SJSA1 (cell line): ENCODE results near the gene PCDHGA1. TPM values are rescaled to one million over a fixed set of nuclear protein-coding genes. Genes with fewer than 3 reads are reported as not detected.

Experiments
- DNase-seq, 2 experiments: peaks; one replicate each; pipeline ENCODE4 v3.0.0-alpha.2; 2015 to 2020; ENCODE audit warnings: low spot score in 2 of 2, low read depth in 1 of 2
- H3K27ac ChIP-seq: fragments of 250-450 bp; sonication (Bioruptor Pico); 2 replicates; pipeline ENCODE4 v1.5.1; 2020; ENCODE audit warnings: mild to moderate bottlenecking, moderate library complexity
- H3K27me3 ChIP-seq: fragments of 250-450 bp; sonication (Bioruptor Pico); replicated peaks from 2 replicates; pipeline ENCODE4 v1.5.1; 2020; ENCODE audit warnings: mild to moderate bottlenecking, moderate library complexity
- H3K36me3 ChIP-seq: fragments of 250-450 bp; sonication (Bioruptor Pico); 2 replicates; pipeline ENCODE4 v1.5.1; 2020; ENCODE audit warnings: mild to moderate bottlenecking
- H3K4me1 ChIP-seq: fragments of 250-450 bp; sonication (Bioruptor Pico); replicated peaks from 2 replicates; pipeline ENCODE4 v1.6.1; 2021; ENCODE audit warnings: mild to moderate bottlenecking
- H3K4me3 ChIP-seq: fragments of 250-450 bp; sonication (Bioruptor Pico); 2 replicates; pipeline ENCODE4 v1.5.1; 2020; ENCODE audit warnings: mild to moderate bottlenecking
- H3K9me3 ChIP-seq: fragments of 250-450 bp; sonication (Bioruptor Pico); replicated peaks from 2 replicates; pipeline ENCODE4 v1.5.1; 2020; ENCODE audit warnings: mild to moderate bottlenecking
- total RNA-seq: library from RNA; depleted of rRNA; stranded (reverse); fragments of >200 nt; shearing (Covaris generic); gene quantifications from 2 replicates; pipeline ENCODE4 v1.2.3, GENCODE V29; 2014

The PCDHGA1 gene
- total RNA-seq, 1 experiment from 2014 or later, result 2.2 TPM

DNA sequence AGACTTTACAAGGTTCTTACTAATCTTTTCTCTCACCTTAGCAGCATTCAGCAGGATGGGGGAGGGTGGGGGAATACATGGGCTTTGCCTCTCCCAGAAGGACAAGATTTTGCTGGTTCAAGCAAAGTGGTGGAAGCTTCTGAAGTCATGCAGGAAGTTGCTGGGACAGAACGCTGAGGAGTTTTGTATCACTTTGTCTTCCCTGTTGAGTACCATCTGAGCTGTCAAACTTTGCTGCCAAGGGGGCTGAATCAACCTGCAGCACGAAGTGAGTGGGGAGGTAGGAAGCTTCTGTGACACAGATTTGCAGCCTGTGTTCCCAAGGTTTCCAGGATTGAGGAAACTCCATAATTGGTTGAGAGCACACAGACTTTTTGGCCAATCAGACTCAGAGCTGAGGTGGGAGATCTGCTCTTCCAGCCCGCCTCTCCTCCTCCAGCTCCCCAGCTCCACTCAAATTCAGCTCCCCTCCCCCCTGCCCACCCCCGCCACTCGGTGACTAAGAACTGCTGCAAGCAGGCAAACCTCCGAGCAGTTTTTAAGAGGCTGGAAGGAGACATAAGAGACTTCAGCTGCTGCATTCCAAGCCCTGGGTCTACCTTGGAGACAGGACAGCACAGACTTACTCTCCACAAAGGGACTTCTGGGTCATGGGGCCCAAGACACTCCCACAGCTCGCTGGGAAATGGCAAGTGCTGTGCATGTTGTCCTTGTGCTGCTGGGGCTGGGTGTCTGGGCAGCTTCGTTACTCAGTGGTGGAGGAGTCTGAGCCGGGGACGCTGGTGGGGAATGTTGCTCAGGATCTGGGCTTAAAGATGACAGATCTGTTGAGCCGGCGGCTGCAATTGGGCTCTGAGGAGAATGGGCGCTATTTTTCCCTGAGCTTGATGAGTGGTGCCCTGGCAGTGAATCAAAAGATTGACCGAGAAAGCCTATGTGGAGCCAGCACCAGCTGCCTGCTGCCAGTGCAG lies 158.6 kb downstream of the PCDHGA1 start, which contains the start of gene PCDHGC5:
Gene PCDHGC5 (plus strand): TSS at position 491 of the 971 bp plus-strand sequence. CDS start 160 bp downstream, at position 651.
- peak in 1 of 2 experiments; percentile 47 for DNase-seq
- Histone ChIP-seq H3K27me3 (no peaks in the 10 kb centered on the region), H3K4me1 (peaks cover 4% of the 10 kb centered on the region), H3K27ac (no peak within 1 kb of the TSS), H3K4me3 (no peak within 1 kb of the TSS), H3K9me3 (0 out of 2 replicates have a peak, but pooled peaks cover 3% of the 10 kb centered on the region), H3K36me3 (peaks cover 35% of the 10 kb centered on the region)

DNA sequence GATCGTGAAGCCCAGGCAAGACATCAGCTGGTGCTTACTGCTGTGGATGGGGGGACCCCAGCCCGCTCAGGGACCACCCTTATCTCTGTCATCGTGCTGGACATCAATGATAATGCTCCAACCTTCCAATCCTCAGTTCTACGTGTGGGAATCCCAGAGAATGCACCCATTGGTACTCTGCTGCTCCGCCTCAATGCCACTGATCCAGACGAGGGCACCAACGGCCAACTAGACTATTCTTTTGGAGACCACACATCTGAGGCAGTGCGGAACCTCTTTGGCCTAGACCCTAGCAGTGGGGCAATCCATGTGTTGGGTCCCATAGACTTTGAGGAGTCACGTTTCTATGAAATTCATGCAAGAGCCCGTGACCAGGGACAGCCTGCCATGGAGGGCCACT lies 159.5 kb downstream of the PCDHGA1 start:
- no peak overlapping the region for H3K27ac ChIP-seq
- H3K4me3 ChIP-seq, result no peak overlapping the region
- no peak for DNase-seq

DNA sequence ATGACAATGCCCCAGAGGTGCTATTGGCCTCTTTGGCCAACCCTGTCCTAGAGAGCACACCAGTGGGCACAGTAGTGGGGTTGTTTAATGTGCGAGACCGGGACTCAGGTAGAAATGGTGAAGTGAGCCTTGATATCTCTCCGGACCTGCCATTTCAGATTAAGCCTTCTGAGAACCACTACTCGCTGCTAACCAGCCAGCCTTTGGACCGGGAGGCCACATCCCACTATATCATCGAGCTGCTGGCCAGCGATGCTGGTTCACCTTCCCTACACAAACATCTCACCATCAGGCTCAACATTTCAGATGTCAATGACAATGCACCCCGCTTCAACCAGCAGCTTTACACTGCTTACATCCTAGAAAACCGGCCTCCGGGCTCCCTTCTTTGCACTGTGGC lies 160.0 kb downstream of the PCDHGA1 start:
- Histone ChIP-seq H3K27me3 (no peaks in the 10 kb centered on the region), H3K4me3 (no peak overlapping the region), H3K4me1 (peaks cover 4% of the 10 kb centered on the region), H3K36me3 (peaks cover 35% of the 10 kb centered on the region), H3K9me3 (0 out of 2 replicates have a peak, but pooled peaks cover 2% of the 10 kb centered on the region), H3K27ac (no peak overlapping the region)
- no peak for DNase-seq

More for the DNA sequence above, 159.5 kb downstream of the PCDHGA1 start:
- H3K4me1 ChIP-seq, result peaks cover 4% of the 10 kb centered on the region
- H3K27me3 ChIP-seq, result no peaks in the 10 kb centered on the region
- peaks cover 35% of the 10 kb centered on the region for H3K36me3 ChIP-seq
- H3K9me3 ChIP-seq, result 0 out of 2 replicates have a peak, but pooled peaks cover 3% of the 10 kb centered on the region

GRCh38 chr5:141490771-141491170 lies 160.5 kb downstream of the PCDHGA1 start:
- Histone ChIP-seq H3K27ac (no peak overlapping the region), H3K27me3 (no peaks in the 10 kb centered on the region), H3K9me3 (no peaks in the 10 kb centered on the region), H3K4me3 (no peak overlapping the region), H3K36me3 (peaks cover 30% of the 10 kb centered on the region), H3K4me1 (peaks cover 4% of the 10 kb centered on the region)
- DNase-seq, result no peak

GRCh38 chr5:141491323-141492167 lies 161.2 kb downstream of the PCDHGA1 start:
- Histone ChIP-seq H3K36me3 (peaks cover 24% of the 10 kb centered on the region), H3K9me3 (no peaks in the 10 kb centered on the region), H3K27me3 (no peaks in the 10 kb centered on the region), H3K4me3 (no peak overlapping the region), H3K27ac (no peak overlapping the region), H3K4me1 (peaks cover 4% of the 10 kb centered on the region)
- peak in 1 of 2 experiments; percentile 50 for DNase-seq

GRCh38 chr5:141492168-141492885 lies 162.0 kb downstream of the PCDHGA1 start:
- Histone ChIP-seq H3K27me3 (no peaks in the 10 kb centered on the region), H3K27ac (no peak overlapping the region), H3K4me1 (peaks cover 4% of the 10 kb centered on the region), H3K9me3 (no peaks in the 10 kb centered on the region), H3K4me3 (no peak overlapping the region), H3K36me3 (peaks cover 18% of the 10 kb centered on the region)
- no peak for DNase-seq

DNA sequence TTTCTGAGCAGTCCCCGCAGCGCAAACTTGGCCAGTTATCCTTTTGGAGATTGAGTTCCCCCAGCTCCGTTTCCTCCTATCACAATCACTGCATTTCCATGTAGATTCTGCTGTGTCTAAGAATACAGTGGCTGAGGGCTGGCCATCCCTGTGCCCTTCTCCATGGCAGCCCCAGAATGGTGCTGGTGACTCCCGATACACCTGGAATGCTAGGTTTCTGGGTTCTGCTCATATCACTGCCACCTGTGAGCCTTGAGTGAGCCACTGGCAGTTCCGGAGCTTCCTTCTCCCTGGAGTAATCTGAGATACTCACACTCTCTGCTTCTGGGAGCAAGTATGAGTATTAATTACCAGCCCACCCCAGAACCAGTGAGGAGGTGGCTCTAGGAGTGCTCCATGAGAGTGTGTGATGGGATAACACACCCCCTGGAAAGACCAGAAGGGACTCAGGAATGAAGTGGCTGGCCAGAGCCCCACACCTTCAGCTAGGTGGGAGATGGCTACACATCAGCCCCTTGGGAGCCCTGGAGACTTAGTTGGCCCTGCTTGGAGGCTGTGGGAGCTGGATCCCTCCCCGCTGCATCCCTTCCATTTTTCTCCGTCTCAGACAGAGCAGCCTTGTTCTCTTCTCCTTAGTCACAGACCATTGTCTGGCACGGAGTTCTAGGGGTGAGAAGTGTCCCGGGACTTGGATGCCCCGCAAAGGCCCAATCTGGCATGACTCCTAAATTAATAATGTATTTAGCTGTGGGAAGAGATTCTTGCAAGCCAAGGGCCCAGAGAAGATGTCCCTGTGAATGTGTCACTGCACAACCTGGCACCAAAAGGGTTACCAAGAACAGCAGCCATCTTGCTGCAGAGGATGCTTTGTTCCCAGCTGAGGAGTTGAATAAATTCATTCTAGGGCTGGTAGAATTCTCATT lies 163.4 kb downstream of the PCDHGA1 start:
- Histone ChIP-seq H3K4me1 (peaks cover 4% of the 10 kb centered on the region), H3K27me3 (no peaks in the 10 kb centered on the region), H3K36me3 (peaks cover 18% of the 10 kb centered on the region), H3K27ac (no peak overlapping the region), H3K4me3 (no peak overlapping the region), H3K9me3 (no peaks in the 10 kb centered on the region)
- no peak for DNase-seq

GRCh38 chr5:141494761-141495452 lies 164.6 kb downstream of the PCDHGA1 start:
- H3K4me1 ChIP-seq, result no peaks in the 10 kb centered on the region
- no peak overlapping the region for H3K27ac ChIP-seq
- H3K4me3 ChIP-seq, result no peak overlapping the region
- H3K36me3 ChIP-seq, result peaks cover 15% of the 10 kb centered on the region
- no peaks in the 10 kb centered on the region for H3K27me3 ChIP-seq
- no peaks in the 10 kb centered on the region for H3K9me3 ChIP-seq
- DNase-seq, result no peak

- peaks cover 10% of the 10 kb centered on the region for H3K36me3 ChIP-seq
- no peaks in the 10 kb centered on the region for H3K4me1 ChIP-seq
- H3K27me3 ChIP-seq, result no peaks in the 10 kb centered on the region
- no peaks in the 10 kb centered on the region for H3K9me3 ChIP-seq
- no peak for DNase-seq
- no peak overlapping the region for H3K27ac ChIP-seq
- no peak overlapping the region for H3K4me3 ChIP-seq
Observed at GRCh38 chr5:141495453-141495811, 165.1 kb downstream of the PCDHGA1 start.

DNA sequence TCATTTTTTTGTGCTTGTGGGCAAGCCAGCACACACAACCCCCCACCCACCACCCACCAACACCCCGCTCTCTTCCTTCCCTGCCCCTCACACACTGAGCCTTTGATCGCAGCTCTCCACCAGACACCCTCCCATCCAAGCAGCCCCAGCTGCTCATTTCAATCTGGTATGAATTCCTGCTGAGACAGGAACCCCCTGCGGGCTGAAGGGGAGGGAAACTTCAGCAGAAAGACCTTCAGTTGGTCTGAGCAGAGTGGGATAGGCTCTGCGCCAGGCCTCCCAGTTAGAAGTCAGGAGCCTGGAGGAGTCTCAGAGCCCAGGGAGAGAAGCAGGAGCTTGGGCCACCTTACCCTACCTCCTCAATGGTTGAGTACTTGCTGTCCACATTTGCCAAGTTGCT lies 165.7 kb downstream of the PCDHGA1 start:
- no peaks in the 10 kb centered on the region for H3K9me3 ChIP-seq
- H3K36me3 ChIP-seq, result peaks cover 9% of the 10 kb centered on the region
- H3K27ac ChIP-seq, result no peak overlapping the region
- no peaks in the 10 kb centered on the region for H3K4me1 ChIP-seq
- no peak for DNase-seq
- no peaks in the 10 kb centered on the region for H3K27me3 ChIP-seq
- H3K4me3 ChIP-seq, result no peak overlapping the region

DNA sequence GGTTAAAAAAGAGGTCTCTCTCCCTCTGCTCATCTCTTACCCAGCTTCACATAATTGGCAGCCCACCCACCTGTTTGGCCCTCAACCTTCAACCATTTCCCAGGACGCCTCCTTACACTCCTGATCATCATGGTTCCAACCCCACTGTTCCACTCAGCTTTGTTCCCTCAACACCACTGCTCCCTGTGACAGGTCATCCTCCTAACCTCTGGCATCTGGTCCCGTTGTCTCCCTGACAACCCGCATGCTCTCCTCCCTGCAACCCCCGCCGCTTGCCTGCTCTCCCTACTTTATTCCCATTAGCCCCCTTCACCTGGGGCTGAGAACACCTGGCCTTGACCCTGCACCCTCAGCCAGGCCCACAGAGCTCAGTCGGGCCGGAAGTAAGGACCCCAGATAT lies 171.4 kb downstream of the PCDHGA1 start:
- no peak for DNase-seq
- peaks cover 2% of the 10 kb centered on the region for H3K4me1 ChIP-seq
- no peaks in the 10 kb centered on the region for H3K36me3 ChIP-seq
- no peak overlapping the region for H3K27ac ChIP-seq
- H3K27me3 ChIP-seq, result no peaks in the 10 kb centered on the region
- H3K9me3 ChIP-seq, result no peaks in the 10 kb centered on the region
- no peak overlapping the region for H3K4me3 ChIP-seq

GRCh38 chr5:141503681-141504080 lies 173.4 kb downstream of the PCDHGA1 start:
- H3K9me3 ChIP-seq, result no peaks in the 10 kb centered on the region
- no peak overlapping the region for H3K27ac ChIP-seq
- DNase-seq, result no peak
- H3K4me3 ChIP-seq, result no peak overlapping the region
- H3K4me1 ChIP-seq, result peaks cover 22% of the 10 kb centered on the region
- no peaks in the 10 kb centered on the region for H3K27me3 ChIP-seq
- H3K36me3 ChIP-seq, result no peaks in the 10 kb centered on the region
